BE2C (cell line): ENCODE data around the gene C5orf15.
A peak's percentile ranks its signal among the peaks of the same experiment; 100 is the strongest.

Source experiments
- DNase-seq: peaks from one replicate; pipeline ENCODE4 v3.0.0-alpha.2; 2020
- H3K27me3 ChIP-seq: fragments of 250-450 bp; sonication (Bioruptor Pico); 2 replicates; pipeline ENCODE4 v1.5.1; 2020; ENCODE audit warnings: mild to moderate bottlenecking
- H3K36me3 ChIP-seq: fragments of 250-450 bp; sonication (Bioruptor Pico); 2 replicates; pipeline ENCODE4 v1.5.1; 2020; ENCODE audit warnings: mild to moderate bottlenecking
- H3K4me1 ChIP-seq: fragments of 250-450 bp; sonication (Bioruptor Pico); 2 replicates; pipeline ENCODE4 v1.5.1; 2020
- H3K4me3 ChIP-seq: 2 replicates; pipeline ENCODE4 v1.5.1; 2011; ENCODE audit warnings: low read depth, low read length
- H3K9me3 ChIP-seq: fragments of 250-450 bp; sonication (Bioruptor Pico); 2 replicates; pipeline ENCODE4 v1.5.1; 2020
- CTCF ChIP-seq: IDR thresholded peaks from 2 replicates; pipeline ENCODE4 v1.5.1; 2012; ENCODE audit warnings: mild to moderate bottlenecking, low read depth, low read length

Gene C5orf15

GRCh38 chr5:134004626-134005416, 36.4 kb upstream of the C5orf15 start, which contains the start of gene VDAC1:
Gene VDAC1 (minus strand): TSS chr5:134004975. CDS start chr5:133993012, 11,963 bp downstream.
- H3K4me1 ChIP-seq: peaks cover 22% of the 10 kb centered on the region
- H3K36me3 ChIP-seq: peaks cover 33% of the 10 kb centered on the region
- H3K27me3 ChIP-seq: no peaks in the 10 kb centered on the region
- H3K9me3 ChIP-seq: no peaks in the 10 kb centered on the region
- TF ChIP-seq CTCF: peak; percentile 5; the same call in 1 of the 2 replicates
- peak within 1 kb of the TSS; percentile 97 for H3K4me3 ChIP-seq
- peak; percentile 87 for DNase-seq

- no peak for TF ChIP-seq CTCF
- peak; percentile 52 for DNase-seq
- Histone ChIP-seq H3K27me3 (no peaks in the 10 kb centered on the region), H3K4me3 (peak overlapping the region; percentile 97), H3K9me3 (no peaks in the 10 kb centered on the region), H3K36me3 (peaks cover 34% of the 10 kb centered on the region), H3K4me1 (peaks cover 22% of the 10 kb centered on the region)
Measured at GRCh38 chr5:134003817-134004625, 35.6 kb upstream of the C5orf15 start.

- Histone ChIP-seq H3K4me3 (peak overlapping the region; percentile 97), H3K9me3 (no peaks in the 10 kb centered on the region), H3K27me3 (no peaks in the 10 kb centered on the region), H3K4me1 (peaks cover 16% of the 10 kb centered on the region), H3K36me3 (peaks cover 34% of the 10 kb centered on the region)
- TF ChIP-seq CTCF: no peak
- DNase-seq: no peak
Measured at GRCh38 chr5:134003064-134003816, 34.8 kb upstream of the C5orf15 start.

GRCh38 chr5:134001938-134002731, 33.7 kb upstream of the C5orf15 start:
- peak overlapping the region; percentile 97 for H3K4me3 ChIP-seq
- no peak for TF ChIP-seq CTCF
- peaks cover 34% of the 10 kb centered on the region for H3K36me3 ChIP-seq
- no peaks in the 10 kb centered on the region for H3K27me3 ChIP-seq
- H3K4me1 ChIP-seq: peaks cover 11% of the 10 kb centered on the region
- H3K9me3 ChIP-seq: no peaks in the 10 kb centered on the region
- no peak for DNase-seq

- no peaks in the 10 kb centered on the region for H3K9me3 ChIP-seq
- no peaks in the 10 kb centered on the region for H3K27me3 ChIP-seq
- peaks cover 17% of the 10 kb centered on the region for H3K4me1 ChIP-seq
- no peak for TF ChIP-seq CTCF
- no peak for DNase-seq
- peaks cover 38% of the 10 kb centered on the region for H3K36me3 ChIP-seq
- no peak overlapping the region for H3K4me3 ChIP-seq
Measured at GRCh38 chr5:134000696-134001453, 32.5 kb upstream of the C5orf15 start.
